Measurements from ENCODE around the gene APBA2.

The APBA2 gene

DNA sequence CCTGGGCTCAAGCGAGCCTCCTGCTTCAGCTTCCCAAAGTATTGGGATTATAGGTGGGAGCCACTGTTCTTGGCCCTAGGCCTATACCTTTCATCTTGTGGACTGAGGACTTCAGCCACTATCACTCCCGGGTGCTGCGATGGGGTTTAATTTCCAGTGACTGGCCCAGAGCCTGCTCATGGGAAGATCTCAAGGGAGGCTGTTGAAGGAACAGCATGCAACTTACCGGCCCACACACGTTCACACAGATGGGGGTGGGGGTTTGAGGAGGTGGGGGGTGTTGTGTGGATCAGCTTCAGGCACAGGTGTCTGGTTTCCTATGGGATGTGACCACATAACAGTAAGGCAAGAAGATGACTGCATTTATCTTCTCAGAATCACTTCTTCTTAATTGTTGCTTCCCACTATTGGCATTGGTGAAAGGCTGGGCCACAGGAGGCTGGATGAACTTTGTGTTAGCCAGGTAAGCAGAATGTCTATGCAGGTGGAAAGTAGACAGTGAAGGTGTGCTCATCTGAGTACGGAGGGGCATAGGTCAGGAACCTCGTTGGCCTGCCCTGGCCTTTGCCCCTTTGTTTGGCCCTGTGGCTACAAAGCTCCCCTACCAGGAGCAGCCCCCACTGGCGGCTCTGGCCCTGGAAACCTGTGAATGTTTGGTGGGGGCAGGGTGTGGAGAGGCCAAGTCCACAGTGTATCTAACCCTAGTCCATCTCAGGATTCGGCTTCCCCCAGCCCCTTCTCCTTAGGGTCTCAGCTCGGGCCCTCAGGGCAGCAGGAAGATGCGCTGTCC is 1.4 kb upstream of the APBA2 start:
- TF ChIP-seq, protein P1, sequence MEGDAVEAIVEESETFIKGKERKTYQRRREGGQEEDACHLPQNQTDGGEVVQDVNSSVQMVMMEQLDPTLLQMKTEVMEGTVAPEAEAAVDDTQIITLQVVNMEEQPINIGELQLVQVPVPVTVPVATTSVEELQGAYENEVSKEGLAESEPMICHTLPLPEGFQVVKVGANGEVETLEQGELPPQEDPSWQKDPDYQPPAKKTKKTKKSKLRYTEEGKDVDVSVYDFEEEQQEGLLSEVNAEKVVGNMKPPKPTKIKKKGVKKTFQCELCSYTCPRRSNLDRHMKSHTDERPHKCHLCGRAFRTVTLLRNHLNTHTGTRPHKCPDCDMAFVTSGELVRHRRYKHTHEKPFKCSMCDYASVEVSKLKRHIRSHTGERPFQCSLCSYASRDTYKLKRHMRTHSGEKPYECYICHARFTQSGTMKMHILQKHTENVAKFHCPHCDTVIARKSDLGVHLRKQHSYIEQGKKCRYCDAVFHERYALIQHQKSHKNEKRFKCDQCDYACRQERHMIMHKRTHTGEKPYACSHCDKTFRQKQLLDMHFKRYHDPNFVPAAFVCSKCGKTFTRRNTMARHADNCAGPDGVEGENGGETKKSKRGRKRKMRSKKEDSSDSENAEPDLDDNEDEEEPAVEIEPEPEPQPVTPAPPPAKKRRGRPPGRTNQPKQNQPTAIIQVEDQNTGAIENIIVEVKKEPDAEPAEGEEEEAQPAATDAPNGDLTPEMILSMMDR (IDR thresholded peaks at IDR 0.05; ENCODE audit: extremely low read depth, insufficient read depth, missing control alignments), result no peak
- in situ Hi-C loops (cut with MboI; ENCODE audit: low pct_unique_long_range_greater_than_20kb, low sequenced_read_pairs, unreplicated experiment), result no loop called here
- no peak for DNase-seq (ENCODE audit: low spot score)

DNA sequence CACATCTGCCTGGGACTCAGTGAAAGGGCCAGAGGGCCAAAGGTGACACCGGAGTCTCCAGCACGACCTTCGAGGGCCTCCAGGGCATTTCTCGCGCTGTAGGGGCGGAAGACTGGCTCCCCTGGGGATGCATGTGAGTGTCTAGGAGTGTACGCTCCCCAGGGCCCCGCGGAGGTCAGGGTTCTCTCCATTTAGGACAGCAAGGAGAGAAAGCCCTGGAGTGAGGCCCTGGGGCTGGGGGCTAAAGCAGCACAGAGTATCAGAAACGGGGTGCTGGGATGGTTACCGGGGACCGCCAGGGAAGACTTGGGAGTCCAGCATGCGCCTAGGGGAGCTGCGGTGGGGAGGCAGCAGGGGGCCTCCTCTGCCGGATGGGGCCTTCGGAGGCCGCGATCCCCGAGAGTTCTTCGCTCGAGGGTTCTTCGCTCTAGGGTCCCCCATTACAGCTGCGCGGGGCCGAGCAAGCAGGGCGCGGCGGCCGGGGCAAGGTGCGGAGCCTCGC is 595 bp upstream of the APBA2 start:
- DNase-seq (ENCODE audit: low spot score), result no peak
- in situ Hi-C loops (cut with MboI; ENCODE audit: low pct_unique_long_range_greater_than_20kb, low sequenced_read_pairs, unreplicated experiment), result no loop called here
- TF ChIP-seq, protein P1 (IDR thresholded peaks at IDR 0.05; ENCODE audit: extremely low read depth, insufficient read depth, missing control alignments), result no peak

DNA sequence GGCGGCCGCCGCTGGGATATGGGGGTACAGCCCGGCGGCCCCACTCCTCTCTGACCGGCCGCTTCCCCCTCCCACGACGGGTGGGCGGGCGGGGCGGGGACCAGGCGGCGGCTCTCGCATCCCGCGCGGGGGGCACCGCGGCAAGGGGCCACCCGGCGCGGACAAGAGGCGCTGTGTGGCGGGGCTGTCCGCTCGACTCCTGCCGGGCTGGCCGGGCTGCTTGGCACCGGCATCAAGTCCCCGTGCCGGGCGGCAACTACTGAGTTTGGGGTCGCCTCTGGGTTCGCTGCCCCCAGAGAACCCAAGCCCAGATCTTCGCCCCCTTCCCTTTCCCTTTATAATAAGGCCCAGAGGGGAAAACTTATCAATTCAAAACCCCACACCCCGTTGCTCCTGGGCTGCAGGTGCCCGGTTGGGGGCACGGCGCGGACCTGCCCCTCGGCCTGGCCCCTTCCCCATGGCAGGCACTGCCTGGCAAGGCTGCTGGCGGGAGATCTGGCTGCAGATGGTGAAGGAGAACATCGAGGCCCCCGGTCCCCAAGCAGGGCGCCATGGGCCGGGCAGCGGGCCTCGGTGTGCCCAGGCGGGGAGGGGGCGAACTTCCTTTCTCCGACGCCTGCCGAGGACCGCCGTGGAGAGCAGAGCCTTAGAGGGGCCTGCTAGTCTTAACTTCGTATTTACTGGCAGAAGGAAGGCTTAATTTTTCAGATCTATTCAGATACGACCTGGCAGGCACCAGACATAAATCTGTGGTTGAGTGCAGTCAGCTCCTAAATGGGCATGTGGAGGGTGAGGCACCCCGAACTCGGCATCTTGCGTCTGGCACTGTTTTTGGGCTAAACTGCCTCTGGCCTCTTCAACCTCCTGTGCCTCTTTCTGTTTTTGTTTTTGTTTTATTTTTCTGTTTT is 911 bp downstream of the APBA2 start:
- DNase-seq (ENCODE audit: low spot score), result no peak
- in situ Hi-C loops (cut with MboI; ENCODE audit: low pct_unique_long_range_greater_than_20kb, low sequenced_read_pairs, unreplicated experiment), result no loop called here
- TF ChIP-seq, protein P1 (IDR thresholded peaks at IDR 0.05; ENCODE audit: extremely low read depth, insufficient read depth, missing control alignments), result no peak

DNA sequence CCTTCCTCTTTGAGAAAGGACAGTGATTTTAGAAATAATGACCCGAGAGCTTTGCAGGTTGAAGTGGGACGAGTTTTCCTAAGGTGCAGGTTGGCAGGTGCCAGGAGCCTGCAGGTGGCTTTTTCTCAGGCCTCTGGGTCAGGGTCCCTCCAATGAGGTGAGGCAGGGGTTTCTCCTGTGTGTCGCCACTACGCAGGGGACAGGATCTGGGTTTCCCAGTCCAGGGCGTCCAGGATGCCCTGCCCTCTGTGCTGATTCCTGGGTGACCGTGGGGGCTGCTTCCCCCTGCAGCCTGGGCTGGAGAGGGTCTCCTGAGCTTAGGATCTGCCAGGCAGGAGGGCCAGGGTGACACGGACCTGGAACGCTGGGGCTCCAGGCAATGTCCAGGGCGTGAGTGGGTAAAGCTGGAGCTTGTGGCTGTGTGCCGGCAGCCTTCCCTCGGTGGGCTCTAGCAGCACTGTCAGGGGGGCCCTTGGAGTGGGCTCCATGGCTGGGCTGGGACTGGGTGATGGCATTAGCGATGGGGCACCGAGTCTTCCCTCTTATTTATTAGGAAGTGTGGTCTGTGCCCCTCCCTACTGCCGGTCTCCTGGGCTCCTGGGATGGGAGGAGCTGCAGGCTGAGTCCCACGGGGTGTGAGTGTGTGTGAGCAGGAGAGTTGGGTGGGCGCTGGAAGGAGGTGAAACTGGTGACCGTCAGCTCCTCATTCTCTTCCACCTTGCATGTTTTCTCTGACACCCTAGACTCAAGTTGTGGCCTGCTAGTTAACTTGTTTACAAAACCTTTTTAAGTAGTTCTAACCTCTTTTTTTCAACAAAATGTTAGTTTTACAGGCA is 1.8 kb downstream of the APBA2 start:
- in situ Hi-C loops (cut with MboI; ENCODE audit: low pct_unique_long_range_greater_than_20kb, low sequenced_read_pairs, unreplicated experiment), result no loop called here
- no peak for DNase-seq (ENCODE audit: low spot score)
- TF ChIP-seq, protein P1 (IDR thresholded peaks at IDR 0.05; ENCODE audit: extremely low read depth, insufficient read depth, missing control alignments), result no peak

DNA sequence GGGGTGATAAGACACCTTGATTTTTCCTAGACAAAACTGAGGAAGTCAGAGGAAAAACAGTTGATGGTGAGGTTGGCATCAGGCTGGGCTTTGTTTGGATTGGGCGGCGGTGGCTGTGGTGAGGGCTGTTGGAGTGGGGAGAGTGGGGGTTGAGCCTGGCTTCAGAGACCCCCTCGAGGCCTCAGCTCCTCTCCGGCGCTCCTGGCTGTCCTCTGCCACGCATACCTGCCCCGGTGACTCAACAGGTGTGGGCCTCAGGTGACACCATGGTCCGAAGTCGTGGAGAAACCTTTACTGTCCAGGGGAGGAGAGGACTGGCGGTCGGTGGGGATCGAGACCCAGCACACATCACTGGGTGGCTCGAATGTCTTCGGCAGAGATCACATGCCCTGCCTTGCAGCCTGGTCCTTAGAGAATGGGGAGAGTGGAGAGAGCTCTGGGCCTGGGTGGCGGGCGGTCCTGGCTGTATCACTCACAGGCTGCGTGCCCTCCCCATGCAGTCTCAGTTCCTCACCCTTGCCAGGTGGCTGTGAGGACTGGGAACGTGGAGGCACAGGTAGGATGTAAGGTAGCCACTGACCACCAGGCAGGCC is 2.6 kb downstream of the APBA2 start:
- in situ Hi-C loops (cut with MboI; ENCODE audit: low pct_unique_long_range_greater_than_20kb, low sequenced_read_pairs, unreplicated experiment), result no loop called here
- DNase-seq (ENCODE audit: low spot score), result no peak
- TF ChIP-seq, protein P1 (IDR thresholded peaks at IDR 0.05; ENCODE audit: extremely low read depth, insufficient read depth, missing control alignments), result no peak

Measured in GM13977 (cell line).